Fibroblast of villous mesenchyme (primary cell): ENCODE data around the gene MOGAT2. TPM values are rescaled to one million over a fixed set of nuclear protein-coding genes. Genes with fewer than 3 reads are reported as not detected.
"Not testable (repeated sequence)": the region's sequence is repeated elsewhere in the genome, so short reads cannot be mapped to it uniquely, and the experiment has no call there.

Experiments
- DNase-seq: peaks from one replicate; pipeline ENCODE4 v3.0.0-alpha.2; 2010; ENCODE audit warnings: low read depth
- H3K4me3 ChIP-seq: 2 replicates; pipeline ENCODE4 v1.5.1; 2011; ENCODE audit warnings: low read depth, mild to moderate bottlenecking, low read length
- total RNA-seq: library from RNA; depleted of rRNA; stranded (reverse); fragments of >200 nt; gene quantifications from 2 replicates; pipeline ENCODE4 v1.2.3, GENCODE V29; 2012
- TF ChIP-seq, protein P1 (sequence below): IDR thresholded peaks from 2 replicates; pipeline ENCODE4 v1.5.1; 2012; ENCODE audit warnings: low read depth, mild to moderate bottlenecking, low read length; ENCODE audit not compliant: insufficient read depth

Gene MOGAT2
- total RNA-seq, 1 donor, result not detected

DNA sequence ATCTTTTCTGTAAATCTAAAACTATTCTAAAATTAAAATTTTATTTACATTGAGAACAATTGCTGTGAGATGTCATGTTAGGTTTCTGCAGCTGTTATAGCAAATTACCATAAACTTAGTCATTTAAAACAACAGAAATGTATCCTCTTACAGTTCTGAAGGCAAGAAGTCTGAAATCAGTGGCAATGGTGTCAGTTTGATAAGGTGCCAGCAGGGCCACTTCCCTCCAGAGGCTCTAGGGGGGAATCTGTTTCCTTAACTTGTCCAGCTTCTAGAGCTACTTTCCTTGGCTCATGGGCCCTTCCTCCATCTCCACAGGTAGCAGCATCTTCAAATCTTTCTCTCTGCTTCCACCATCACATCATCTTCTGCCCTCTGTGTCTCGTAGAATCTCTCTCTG lies 23.0 kb downstream of the MOGAT2 start:
- no peak overlapping the region for H3K4me3 ChIP-seq
- DNase-seq, result no peak
- TF ChIP-seq, protein P1, sequence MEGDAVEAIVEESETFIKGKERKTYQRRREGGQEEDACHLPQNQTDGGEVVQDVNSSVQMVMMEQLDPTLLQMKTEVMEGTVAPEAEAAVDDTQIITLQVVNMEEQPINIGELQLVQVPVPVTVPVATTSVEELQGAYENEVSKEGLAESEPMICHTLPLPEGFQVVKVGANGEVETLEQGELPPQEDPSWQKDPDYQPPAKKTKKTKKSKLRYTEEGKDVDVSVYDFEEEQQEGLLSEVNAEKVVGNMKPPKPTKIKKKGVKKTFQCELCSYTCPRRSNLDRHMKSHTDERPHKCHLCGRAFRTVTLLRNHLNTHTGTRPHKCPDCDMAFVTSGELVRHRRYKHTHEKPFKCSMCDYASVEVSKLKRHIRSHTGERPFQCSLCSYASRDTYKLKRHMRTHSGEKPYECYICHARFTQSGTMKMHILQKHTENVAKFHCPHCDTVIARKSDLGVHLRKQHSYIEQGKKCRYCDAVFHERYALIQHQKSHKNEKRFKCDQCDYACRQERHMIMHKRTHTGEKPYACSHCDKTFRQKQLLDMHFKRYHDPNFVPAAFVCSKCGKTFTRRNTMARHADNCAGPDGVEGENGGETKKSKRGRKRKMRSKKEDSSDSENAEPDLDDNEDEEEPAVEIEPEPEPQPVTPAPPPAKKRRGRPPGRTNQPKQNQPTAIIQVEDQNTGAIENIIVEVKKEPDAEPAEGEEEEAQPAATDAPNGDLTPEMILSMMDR, result no peak

DNA sequence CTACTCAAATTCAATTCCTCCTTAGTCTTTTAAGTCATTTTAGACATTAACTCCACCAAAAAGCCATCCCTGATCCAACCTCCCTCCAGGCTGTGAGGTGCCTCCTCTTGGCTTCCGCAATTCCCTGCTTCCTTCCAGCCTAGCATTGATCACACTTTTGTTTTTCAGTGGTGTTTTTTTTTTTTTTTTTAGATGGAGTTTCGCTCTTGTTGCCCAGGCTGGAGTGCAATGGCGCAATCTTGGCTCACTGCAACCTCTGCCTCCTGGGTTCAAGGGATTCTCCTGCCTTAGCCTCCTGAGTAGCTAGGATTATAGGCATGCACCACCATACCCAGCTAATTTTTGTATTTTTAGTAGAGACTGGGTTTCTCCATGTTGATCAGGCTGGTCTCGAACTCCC lies 25.5 kb downstream of the MOGAT2 start:
- not testable (repeated sequence) for DNase-seq, H3K4me3 ChIP-seq

DNA sequence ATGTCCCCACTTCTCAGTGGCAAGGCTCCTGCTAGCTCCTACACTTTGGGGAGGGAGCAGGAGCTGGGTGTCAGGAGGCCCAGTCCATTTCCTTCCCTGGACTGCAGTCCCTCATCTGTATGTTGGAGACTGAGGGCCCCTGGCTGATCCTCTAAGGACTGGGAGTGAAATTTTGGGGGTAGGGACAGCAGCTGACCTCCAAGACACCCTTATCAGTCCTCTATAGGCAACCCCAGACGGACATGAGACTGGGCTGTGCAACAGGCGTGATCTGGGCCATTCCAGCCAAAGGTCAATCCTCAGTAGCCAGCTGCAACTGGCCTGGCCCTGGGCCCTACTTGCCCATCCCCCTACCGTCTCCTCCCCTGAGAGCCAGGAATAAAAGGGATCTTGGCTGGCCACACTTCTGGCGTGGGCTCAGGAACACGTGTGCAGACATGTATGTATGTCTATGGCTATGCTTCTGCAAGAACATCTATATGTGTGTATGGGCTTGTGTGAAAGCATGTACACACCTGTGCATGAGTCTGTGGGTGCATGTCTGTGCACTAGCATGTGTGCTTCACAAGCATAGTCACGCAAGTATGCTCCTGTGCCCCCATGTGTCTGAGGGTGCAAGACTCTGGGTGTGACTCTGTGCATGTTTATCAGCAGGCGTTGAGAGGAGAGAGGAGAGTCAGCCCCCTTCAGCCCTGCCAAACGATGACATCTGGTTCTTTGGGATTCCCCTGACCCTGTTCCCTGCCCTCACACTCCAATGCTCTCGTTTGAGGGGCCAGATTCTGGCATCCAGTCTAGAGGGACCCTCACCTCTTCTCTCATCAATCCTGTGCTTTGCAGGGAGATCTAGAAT lies 26.3 kb downstream of the MOGAT2 start:
- no peak overlapping the region for H3K4me3 ChIP-seq
- DNase-seq, result no peak
- TF ChIP-seq, protein P1, result no peak

DNA sequence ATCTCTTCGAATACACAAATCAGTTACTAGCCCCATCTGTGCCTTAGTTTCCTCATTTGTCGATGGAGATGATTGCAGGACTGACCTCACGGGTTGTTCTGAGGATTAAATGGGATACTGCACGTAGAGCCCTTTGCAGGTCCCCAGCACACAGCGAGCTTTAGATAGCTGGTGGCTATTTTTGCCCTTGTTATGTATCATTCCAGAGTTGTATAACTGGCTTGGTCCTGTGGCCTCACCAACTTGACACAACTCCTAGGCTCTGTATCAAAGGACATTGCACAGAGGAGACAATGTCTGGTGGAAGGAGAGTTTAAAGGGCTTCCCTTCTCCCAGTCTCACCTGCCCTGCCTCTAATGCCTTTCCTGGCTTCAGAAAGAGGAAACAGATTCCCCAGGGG lies 28.2 kb downstream of the MOGAT2 start:
- no peak for DNase-seq
- TF ChIP-seq, protein P1, result no peak
- H3K4me3 ChIP-seq, result no peak overlapping the region

DNA sequence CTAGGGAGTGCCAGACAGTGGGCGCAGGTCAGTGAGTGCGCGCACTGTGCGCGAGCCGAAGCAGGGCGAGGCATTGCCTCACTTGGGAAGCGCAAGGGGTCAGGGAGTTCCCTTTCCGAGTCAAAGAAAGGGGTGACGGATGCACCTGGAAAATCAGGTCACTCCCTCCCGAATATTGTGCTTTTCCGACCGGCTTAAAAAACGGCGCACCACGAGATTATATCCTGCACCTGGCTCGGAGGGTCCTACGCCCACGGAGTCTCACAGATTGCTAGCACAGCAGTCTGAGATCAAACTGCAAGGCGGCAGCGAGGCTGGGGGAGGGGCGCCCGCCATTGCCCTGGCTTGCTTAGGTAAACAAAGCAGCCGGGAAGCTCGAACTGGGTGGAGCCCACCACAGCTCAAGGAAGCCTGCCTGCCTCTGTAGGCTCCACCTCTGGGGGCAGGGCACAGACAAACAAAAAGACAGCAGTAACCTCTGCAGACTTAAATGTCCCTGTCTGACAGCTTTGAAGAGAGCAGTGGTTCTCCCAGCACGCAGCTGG lies 31.2 kb downstream of the MOGAT2 start:
- DNase-seq, result not testable (repeated sequence)

DNA sequence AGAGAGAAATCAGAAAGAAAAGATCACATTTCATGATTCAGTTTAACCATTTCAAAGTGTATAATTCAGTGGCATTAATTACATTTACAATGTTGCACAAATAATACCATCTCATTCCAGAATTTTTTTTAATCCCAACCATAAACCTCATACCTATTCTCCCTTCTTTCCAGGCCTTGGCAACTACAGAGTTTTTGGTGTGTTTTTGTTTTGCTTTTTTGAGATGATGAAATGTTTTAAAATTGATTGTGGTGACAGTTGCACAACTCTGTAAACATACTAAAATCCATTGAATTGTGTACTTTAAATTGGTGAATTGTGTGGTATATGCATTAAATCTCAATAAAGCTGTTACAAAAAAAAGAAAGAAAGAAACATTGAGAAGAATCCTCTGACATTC lies 37.3 kb downstream of the MOGAT2 start:
- H3K4me3 ChIP-seq, DNase-seq: not testable (repeated sequence)

More for the DNA sequence above, 31.2 kb downstream of the MOGAT2 start:
- not testable (repeated sequence) for H3K4me3 ChIP-seq

DNA sequence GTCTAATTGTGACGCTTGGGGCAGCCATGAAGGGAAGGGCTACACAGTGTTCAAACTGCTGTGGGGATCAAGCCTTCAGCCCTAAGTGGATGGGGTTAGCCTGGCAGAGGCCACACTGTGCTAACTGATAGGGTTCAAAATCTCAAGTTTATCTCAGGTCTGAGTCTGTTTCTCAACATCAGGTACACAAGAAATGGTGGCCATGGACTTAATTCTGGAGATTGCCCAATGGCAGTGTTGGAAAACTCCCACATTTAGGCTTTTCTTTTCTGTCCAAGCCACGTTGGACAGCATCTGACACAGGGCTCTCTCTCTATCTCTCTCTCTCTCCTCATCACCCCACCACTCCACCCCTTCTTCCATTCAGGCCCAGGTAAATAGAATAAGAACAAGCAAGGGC lies 40.0 kb downstream of the MOGAT2 start:
- DNase-seq, result no peak
- H3K4me3 ChIP-seq, result no peak overlapping the region
- TF ChIP-seq, protein P1, result no peak

DNA sequence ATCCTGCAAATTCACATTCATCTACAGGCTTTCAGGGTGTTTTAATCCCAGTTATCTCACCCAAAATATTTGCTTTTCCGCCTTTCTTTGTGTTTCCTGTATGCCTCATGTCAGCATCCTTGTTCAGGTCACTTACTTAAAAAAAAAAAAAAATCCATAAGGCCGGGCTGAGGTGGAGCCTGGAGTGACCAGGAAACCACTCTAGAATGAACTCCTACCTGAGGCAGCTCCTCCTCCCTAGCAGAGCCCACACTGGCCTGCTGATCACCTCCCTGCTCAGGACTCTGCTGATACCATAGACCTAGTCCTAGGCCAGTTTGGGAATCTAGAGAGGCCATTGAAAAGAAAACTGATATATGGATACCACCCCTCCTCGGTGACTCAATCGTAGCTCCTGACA lies 42.2 kb downstream of the MOGAT2 start:
- TF ChIP-seq, protein P1, result no peak
- no peak for DNase-seq
- H3K4me3 ChIP-seq, result no peak overlapping the region
